Aorta (tissue), 5 donors: ENCODE results near the gene LTB4R2. TPM values are rescaled to one million over a fixed set of nuclear protein-coding genes. Genes with fewer than 3 reads are reported as not detected.

ENCODE experiments used
- ATAC-seq: fragments of 200-7000 bp; cut with Tn5 transposase; one replicate; pipeline ENCODE4 v1.9.1; 2022; ENCODE audit warnings: moderate library complexity; ENCODE audit not compliant: low FRiP score
- DNase-seq, 2 donors: peaks; one replicate each; pipeline ENCODE4 v3.0.0-alpha.2; 2020
- H3K27ac ChIP-seq, 2 donors: one replicate each; pipeline ENCODE4 v1.5.1; 2013; ENCODE audit warnings: low read length in 2 of 2, mild to moderate bottlenecking in 2 of 2, moderate library complexity in 2 of 2, control low read depth in 1 of 2, inconsistent platforms in 1 of 2, low read depth in 1 of 2
- H3K27me3 ChIP-seq, 2 donors: one replicate each; pipeline ENCODE4 v1.6.1; 2013; ENCODE audit warnings: control low read depth in 1 of 2, low read length in 1 of 2, mild to moderate bottlenecking in 1 of 2, moderate library complexity in 1 of 2; ENCODE audit not compliant: insufficient read depth in 2 of 2, control insufficient read depth in 1 of 2
- H3K36me3 ChIP-seq, 2 donors: one replicate each; pipeline ENCODE4 v1.6.1; 2013; ENCODE audit warnings: control low read depth in 1 of 2, low read length in 1 of 2, mild to moderate bottlenecking in 1 of 2; ENCODE audit not compliant: insufficient read depth in 2 of 2, control insufficient read depth in 1 of 2
- H3K4me1 ChIP-seq, 2 donors: one replicate each; pipeline ENCODE4 v1.6.1; 2013; ENCODE audit warnings: low read length in 2 of 2, control low read depth in 1 of 2, mild to moderate bottlenecking in 1 of 2, moderate library complexity in 1 of 2; ENCODE audit not compliant: insufficient read depth in 2 of 2, control insufficient read depth in 1 of 2
- H3K4me3 ChIP-seq, 2 donors: one replicate each; pipeline ENCODE4 v1.5.1; 2013; ENCODE audit warnings: low read length in 2 of 2, control low read depth in 1 of 2, mild to moderate bottlenecking in 1 of 2
- H3K9me3 ChIP-seq: one replicate; pipeline ENCODE4 v1.6.1; 2013; ENCODE audit warnings: mild to moderate bottlenecking, low read length; ENCODE audit not compliant: control insufficient read depth
- WGBS, 2 donors: extraction: QIAGEN DNeasy Blood & Tissue Kit; methylation state at CpG; one replicate each; pipeline ENCODE4 v1.1.7; 2013; 5-methylcytosine and 5-hydroxymethylcytosine counted together
- intact Hi-C, 2 donors: fragments of 100-400 bp; cut with DNase I; formaldehyde crosslinking; loops; one replicate each; pipeline versions ENCODE4 v1.14.2 to v1.15.0; 2022
- polyA plus RNA-seq, 2 donors: library from polyadenylated mRNA; stranded (reverse); fragments of 200-250 nt; gene quantifications; one replicate each; pipeline ENCODE4 v1.2.3, GENCODE V29; 2013
- total RNA-seq, 2 donors: library from RNA; stranded (reverse); fragmentation: NEBNext Ultra II Directional; extraction: Animal tissue kit (Norgen Biotek cat#: 25700); gene quantifications; one replicate each; pipeline ENCODE4 v1.2.1, GENCODE V29; 2021
- donor health status: healthy with polysubstance abuse.
- donor health status: Bipolar disorder and iron deficiency.
- donor health status: DM: no; HTN: no; CAD: no.
- donor health status: DM: no; HTN: no; CAD: no.
- donor health status: DM: yes; HTN: yes; CAD: no.

LTB4R2 gene
- total and polyA plus RNA-seq, 4 donors = 0.38 to 5.5 (median 2.3) TPM

- H3K27ac ChIP-seq = no peak overlapping the region
- intact Hi-C loops = no loop called here
- no peak for ATAC-seq
- 73 to 84% methylated on average over 1 of the region's 1 CpG for WGBS, 2 donors
- H3K9me3 ChIP-seq = no peaks in the 10 kb centered on the region
- no peaks in the 10 kb centered on the region for H3K4me1 ChIP-seq
- H3K36me3 ChIP-seq = no peaks in the 10 kb centered on the region
- H3K4me3 ChIP-seq = no peak overlapping the region
- no peaks in the 10 kb centered on the region for H3K27me3 ChIP-seq
- DNase-seq = no peak
Measured at GRCh38 chr14:24311837-24312615, 2.1 kb downstream of the LTB4R2 start.

GRCh38 chr14:24312736-24313507 is 3.0 kb downstream of the LTB4R2 start:
- DNase-seq = peak; percentile 54 to 79
- H3K27ac ChIP-seq = no peak overlapping the region
- intact Hi-C loops = no loop called here
- no peaks in the 10 kb centered on the region for H3K4me1 ChIP-seq
- H3K36me3 ChIP-seq = no peaks in the 10 kb centered on the region
- H3K9me3 ChIP-seq = no peaks in the 10 kb centered on the region
- WGBS, 2 donors = 89 to 90% methylated on average over 9 of the region's 9 CpGs
- H3K4me3 ChIP-seq = no peak overlapping the region
- H3K27me3 ChIP-seq = no peaks in the 10 kb centered on the region
- ATAC-seq = no peak

- Histone ChIP-seq H3K36me3 (no peaks in the 10 kb centered on the region), H3K4me1 (no peaks in the 10 kb centered on the region), H3K27me3 (no peaks in the 10 kb centered on the region), H3K4me3 (no peak overlapping the region), H3K27ac (no peak overlapping the region), H3K9me3 (no peaks in the 10 kb centered on the region)
- intact Hi-C loops = no loop called here
- DNase-seq (peak in 1 of 2 donors; percentile 48), ATAC-seq (no peak)
- 83 to 89% methylated on average over 2 of the region's 2 CpGs for WGBS, 2 donors
Measured at GRCh38 chr14:24313913-24314312, 4.0 kb downstream of the LTB4R2 start.

GRCh38 chr14:24314377-24315193 is 4.6 kb downstream of the LTB4R2 start:
- DNase-seq = peak; percentile 56 to 61
- H3K4me3 ChIP-seq = no peak overlapping the region
- no peak for ATAC-seq
- no peaks in the 10 kb centered on the region for H3K9me3 ChIP-seq
- intact Hi-C loops = no loop called here
- H3K27ac ChIP-seq = no peak overlapping the region
- no peaks in the 10 kb centered on the region for H3K4me1 ChIP-seq
- WGBS, 2 donors = 77 to 81% methylated on average over 5 of the region's 5 CpGs
- no peaks in the 10 kb centered on the region for H3K36me3 ChIP-seq
- no peaks in the 10 kb centered on the region for H3K27me3 ChIP-seq

GRCh38 chr14:24315243-24315806 is 5.4 kb downstream of the LTB4R2 start:
- no peaks in the 10 kb centered on the region for H3K9me3 ChIP-seq
- H3K27me3 ChIP-seq = no peaks in the 10 kb centered on the region
- DNase-seq (peak; percentile 41 to 75), ATAC-seq (no peak)
- H3K4me1 ChIP-seq = no peaks in the 10 kb centered on the region
- WGBS, 2 donors = 87 to 89% methylated on average over 10 of the region's 10 CpGs
- no peaks in the 10 kb centered on the region for H3K36me3 ChIP-seq
- intact Hi-C loops = no loop called here
- no peak overlapping the region for H3K27ac ChIP-seq
- H3K4me3 ChIP-seq = no peak overlapping the region

- DNase-seq (peak; percentile 58 to 81), ATAC-seq (peak; percentile 64)
- Histone ChIP-seq H3K27me3 (no peaks in the 10 kb centered on the region), H3K4me1 (no peaks in the 10 kb centered on the region), H3K4me3 (no peak overlapping the region), H3K27ac (no peak overlapping the region), H3K9me3 (no peaks in the 10 kb centered on the region), H3K36me3 (no peaks in the 10 kb centered on the region)
- 33 to 34% methylated on average over 70 of the region's 70 CpGs for WGBS, 2 donors
- intact Hi-C loops = no loop called here
Measured at GRCh38 chr14:24315807-24316596, 6.1 kb downstream of the LTB4R2 start.

- intact Hi-C loops = no loop called here
- Histone ChIP-seq H3K4me3 (no peak overlapping the region), H3K4me1 (no peaks in the 10 kb centered on the region), H3K36me3 (no peaks in the 10 kb centered on the region), H3K9me3 (no peaks in the 10 kb centered on the region), H3K27ac (no peak overlapping the region), H3K27me3 (no peaks in the 10 kb centered on the region)
- peak in 1 of 2 donors; percentile 42 for DNase-seq
- WGBS, 2 donors = 48 to 49% methylated on average over 13 to 18 of the region's 18 CpGs
- ATAC-seq = no peak
Measured at GRCh38 chr14:24316597-24316950, 6.6 kb downstream of the LTB4R2 start.
